Lower lobe of right lung (tissue), 2 donors: Measurements from ENCODE around the gene GLI3. TPM values are rescaled to one million over a fixed set of nuclear protein-coding genes. Genes with fewer than 3 reads are reported as not detected.
"Not testable (repeated sequence)": the region's sequence is repeated elsewhere in the genome, so short reads cannot be mapped to it uniquely, and the experiment has no call there.

Source experiments
- ATAC-seq, 2 donors: fragments of 200-7000 bp; cut with Tn5 transposase; one replicate each; pipeline ENCODE4 v1.9.1; 2020 to 2022; ENCODE audit warnings: mild to moderate bottlenecking in 2 of 2, moderate library complexity in 2 of 2
- DNase-seq: peaks from one replicate; pipeline ENCODE4 v3.0.0-alpha.2; 2020
- H3K27ac ChIP-seq: fragments of 200-600 bp; one replicate; pipeline ENCODE4 v1.8.0; 2022
- H3K27me3 ChIP-seq: fragments of 200-600 bp; one replicate; pipeline ENCODE4 v1.8.0; 2022; ENCODE audit warnings: low read depth
- H3K36me3 ChIP-seq: fragments of 200-600 bp; one replicate; pipeline ENCODE4 v1.8.0; 2022; ENCODE audit warnings: mild to moderate bottlenecking
- H3K4me1 ChIP-seq: fragments of 200-600 bp; one replicate; pipeline ENCODE4 v1.8.0; 2022
- H3K4me3 ChIP-seq: fragments of 200-600 bp; one replicate; pipeline ENCODE4 v1.8.0; 2022; ENCODE audit warnings: mild to moderate bottlenecking
- H3K9me3 ChIP-seq: fragments of 200-600 bp; one replicate; pipeline ENCODE4 v1.8.0; 2022
- intact Hi-C: fragments of 100-400 bp; cut with DNase I; formaldehyde crosslinking; loops from one replicate; pipeline ENCODE4 v1.11.0; 2022
- total RNA-seq: library from RNA; stranded (reverse); fragmentation: NEBNext Ultra II Directional; extraction: Animal tissue kit (Norgen Biotek cat#: 25700); gene quantifications from one replicate; pipeline ENCODE4 v1.2.1, GENCODE V29; 2021
- TF ChIP-seq, protein P1 (sequence below): fragments of 200-600 bp; IDR thresholded peaks from one replicate; pipeline ENCODE4 v1.8.0; 2022; ENCODE audit warnings: antibody characterized with exemption, mild to moderate bottlenecking
- donor health status: DM: no; HTN: yes; CAD: no; lungs with severe emphysema.

GLI3 gene
- total RNA-seq, 1 donor from 2014 or later = 20.7 TPM

DNA sequence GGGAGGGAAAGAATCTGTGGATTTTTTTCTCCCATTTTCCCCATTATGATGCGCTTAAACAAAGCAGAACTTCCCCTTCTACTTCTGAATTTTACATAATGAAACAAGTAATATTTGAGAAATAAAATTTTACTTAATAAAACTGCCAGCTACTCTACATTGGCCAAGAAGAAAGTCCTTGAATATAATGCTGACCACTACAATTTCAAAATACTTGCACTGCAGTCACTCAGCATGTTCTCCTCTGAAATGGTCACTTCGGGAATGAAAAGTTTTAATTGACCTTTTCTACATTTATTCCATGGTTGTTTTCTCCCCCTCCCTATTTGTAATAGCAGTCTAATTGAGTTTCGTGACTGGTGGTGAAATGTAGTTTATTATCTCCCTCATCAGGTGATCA is 23.9 kb downstream of the GLI3 start:
- no peaks in the 10 kb centered on the region for H3K36me3 ChIP-seq
- H3K4me3 ChIP-seq = no peak overlapping the region
- no peaks in the 10 kb centered on the region for H3K4me1 ChIP-seq
- H3K27me3 ChIP-seq = no peaks in the 10 kb centered on the region
- intact Hi-C loops = no loop called here
- TF ChIP-seq, protein P1, sequence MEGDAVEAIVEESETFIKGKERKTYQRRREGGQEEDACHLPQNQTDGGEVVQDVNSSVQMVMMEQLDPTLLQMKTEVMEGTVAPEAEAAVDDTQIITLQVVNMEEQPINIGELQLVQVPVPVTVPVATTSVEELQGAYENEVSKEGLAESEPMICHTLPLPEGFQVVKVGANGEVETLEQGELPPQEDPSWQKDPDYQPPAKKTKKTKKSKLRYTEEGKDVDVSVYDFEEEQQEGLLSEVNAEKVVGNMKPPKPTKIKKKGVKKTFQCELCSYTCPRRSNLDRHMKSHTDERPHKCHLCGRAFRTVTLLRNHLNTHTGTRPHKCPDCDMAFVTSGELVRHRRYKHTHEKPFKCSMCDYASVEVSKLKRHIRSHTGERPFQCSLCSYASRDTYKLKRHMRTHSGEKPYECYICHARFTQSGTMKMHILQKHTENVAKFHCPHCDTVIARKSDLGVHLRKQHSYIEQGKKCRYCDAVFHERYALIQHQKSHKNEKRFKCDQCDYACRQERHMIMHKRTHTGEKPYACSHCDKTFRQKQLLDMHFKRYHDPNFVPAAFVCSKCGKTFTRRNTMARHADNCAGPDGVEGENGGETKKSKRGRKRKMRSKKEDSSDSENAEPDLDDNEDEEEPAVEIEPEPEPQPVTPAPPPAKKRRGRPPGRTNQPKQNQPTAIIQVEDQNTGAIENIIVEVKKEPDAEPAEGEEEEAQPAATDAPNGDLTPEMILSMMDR = no peak
- DNase-seq = no peak
- ATAC-seq = no peak
- H3K9me3 ChIP-seq = no peaks in the 10 kb centered on the region
- H3K27ac ChIP-seq = no peak overlapping the region

DNA sequence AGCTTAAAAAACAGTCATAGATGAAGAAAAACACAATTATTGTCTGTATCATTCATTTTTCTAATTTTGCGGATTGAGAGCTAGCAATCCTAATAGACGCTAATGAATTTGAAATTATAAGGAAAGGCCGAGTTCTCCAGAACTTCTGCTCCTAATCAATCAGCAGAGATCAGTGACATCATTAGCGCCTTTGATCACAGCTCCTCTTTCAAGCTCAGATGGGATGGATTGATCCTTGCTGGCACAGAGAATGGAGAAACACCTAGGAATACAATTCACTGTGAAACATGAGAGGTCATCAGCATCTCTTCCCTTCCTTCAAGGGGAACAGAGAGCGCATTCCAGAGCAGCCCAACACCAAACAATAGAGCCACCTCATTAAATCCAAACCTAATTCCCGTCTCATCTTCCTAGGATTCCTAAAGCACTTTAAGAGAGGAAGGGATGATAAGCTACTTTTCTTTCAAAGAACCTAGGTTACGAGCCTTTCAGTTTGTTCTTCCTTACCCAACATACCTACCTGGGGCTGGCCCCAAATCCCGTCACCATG is 24.4 kb downstream of the GLI3 start:
- Histone ChIP-seq H3K4me3 (no peak overlapping the region), H3K9me3 (no peaks in the 10 kb centered on the region), H3K36me3 (no peaks in the 10 kb centered on the region), H3K27me3 (no peaks in the 10 kb centered on the region), H3K27ac (no peak overlapping the region), H3K4me1 (no peaks in the 10 kb centered on the region)
- no peak for DNase-seq
- intact Hi-C loops = no loop called here
- TF ChIP-seq, protein P1 = no peak
- no peak for ATAC-seq

DNA sequence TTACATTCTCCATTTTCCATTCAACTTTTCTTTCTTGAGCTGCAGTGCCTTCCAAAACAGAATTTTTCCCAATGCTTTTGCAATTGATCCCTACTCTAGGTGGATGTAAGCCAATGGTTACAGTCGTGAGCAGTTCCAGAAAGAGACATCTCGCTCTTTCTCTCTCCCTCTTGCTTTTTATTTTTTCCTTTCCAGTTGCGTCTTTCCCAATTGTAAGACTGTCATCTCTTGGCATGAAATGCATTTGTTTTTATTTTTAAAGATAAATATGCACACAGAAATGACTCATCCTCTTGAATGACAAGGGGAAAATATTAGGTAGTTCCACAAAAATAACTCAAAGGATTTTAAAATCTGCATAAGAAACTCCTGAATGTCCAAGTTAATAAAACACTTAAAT is 25.1 kb downstream of the GLI3 start:
- intact Hi-C loops = no loop called here
- DNase-seq = no peak
- H3K4me1 ChIP-seq = no peaks in the 10 kb centered on the region

GRCh38 chr7:42210779-42211178 is 26.2 kb downstream of the GLI3 start:
- intact Hi-C loops = no loop called here
- H3K27ac ChIP-seq = no peak overlapping the region

More for the DNA sequence above, 25.1 kb downstream of the GLI3 start:
- TF ChIP-seq, protein P1 = no peak
- Histone ChIP-seq H3K27ac (no peak overlapping the region), H3K4me3 (no peak overlapping the region), H3K9me3 (no peaks in the 10 kb centered on the region), H3K27me3 (no peaks in the 10 kb centered on the region), H3K36me3 (no peaks in the 10 kb centered on the region)
- ATAC-seq = no peak

DNA sequence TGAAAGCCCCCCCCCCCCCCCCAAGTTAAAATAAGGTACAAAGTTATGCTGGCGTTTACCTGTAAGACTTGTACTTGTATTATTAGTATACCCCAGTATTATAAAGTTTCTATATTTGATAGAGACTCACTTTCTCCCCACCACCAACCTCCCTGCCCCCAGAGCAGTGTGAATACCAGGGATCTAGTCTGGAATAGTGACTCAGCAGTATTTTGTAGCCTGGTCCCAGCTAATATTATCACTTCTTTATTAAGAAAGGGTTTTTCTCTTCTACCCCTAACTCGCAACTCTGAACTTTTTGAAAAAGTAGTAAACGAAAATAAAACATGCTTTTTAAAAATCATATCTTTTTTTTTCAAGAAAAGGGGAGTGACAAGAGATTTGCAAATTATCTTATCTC is 26.7 kb downstream of the GLI3 start:
- Histone ChIP-seq H3K27ac (no peak overlapping the region), H3K4me1 (no peaks in the 10 kb centered on the region), H3K27me3 (no peaks in the 10 kb centered on the region), H3K4me3 (no peak overlapping the region), H3K9me3 (no peaks in the 10 kb centered on the region), H3K36me3 (no peaks in the 10 kb centered on the region)
- ATAC-seq = no peak
- DNase-seq = no peak
- TF ChIP-seq, protein P1 = no peak
- intact Hi-C loops = no loop called here

More at GRCh38 chr7:42210779-42211178, 26.2 kb downstream of the GLI3 start:
- no peak for ATAC-seq
- DNase-seq = no peak
- Histone ChIP-seq H3K36me3 (no peaks in the 10 kb centered on the region), H3K4me3 (no peak overlapping the region), H3K27me3 (no peaks in the 10 kb centered on the region), H3K9me3 (no peaks in the 10 kb centered on the region), H3K4me1 (no peaks in the 10 kb centered on the region)
- TF ChIP-seq, protein P1 = no peak

DNA sequence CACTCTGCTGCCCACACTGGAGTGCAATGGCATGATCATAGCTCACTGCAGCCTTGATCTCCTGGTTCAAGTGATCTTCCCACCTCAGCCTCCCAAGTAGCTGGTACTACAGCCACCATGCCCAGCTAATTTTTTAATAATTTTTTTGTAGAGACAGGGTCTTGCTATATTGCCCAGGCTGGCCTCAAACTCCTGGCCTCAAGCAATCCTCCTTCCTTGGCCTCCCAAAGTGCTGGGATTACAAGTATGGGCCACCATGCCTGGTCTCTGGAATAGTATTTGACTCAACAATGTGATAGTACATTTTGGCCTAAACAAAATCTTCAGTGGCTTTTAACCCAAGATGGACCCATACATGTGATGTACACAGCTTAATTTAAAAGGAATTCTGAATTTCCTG is 27.9 kb downstream of the GLI3 start:
- H3K4me3 ChIP-seq, ATAC-seq, H3K27ac ChIP-seq, H3K9me3 ChIP-seq, H3K27me3 ChIP-seq, DNase-seq, H3K4me1 ChIP-seq, intact Hi-C loops, H3K36me3 ChIP-seq: not testable (repeated sequence)
